HG03457 (cell line): ENCODE results near the gene CREB3L2.
A peak's percentile ranks its signal among the peaks of the same experiment; 100 is the strongest.
"Not testable (repeated sequence)": the region's sequence is repeated elsewhere in the genome, so short reads cannot be mapped to it uniquely, and the experiment has no call there.

Source experiments
- ATAC-seq: cut with Tn5 transposase; IDR thresholded peaks from one replicate; pipeline ENCODE4 v1.9.1; 2021; ENCODE audit warnings: moderate number of reproducible peaks; ENCODE audit not compliant: unreplicated experiment

CREB3L2 gene

DNA sequence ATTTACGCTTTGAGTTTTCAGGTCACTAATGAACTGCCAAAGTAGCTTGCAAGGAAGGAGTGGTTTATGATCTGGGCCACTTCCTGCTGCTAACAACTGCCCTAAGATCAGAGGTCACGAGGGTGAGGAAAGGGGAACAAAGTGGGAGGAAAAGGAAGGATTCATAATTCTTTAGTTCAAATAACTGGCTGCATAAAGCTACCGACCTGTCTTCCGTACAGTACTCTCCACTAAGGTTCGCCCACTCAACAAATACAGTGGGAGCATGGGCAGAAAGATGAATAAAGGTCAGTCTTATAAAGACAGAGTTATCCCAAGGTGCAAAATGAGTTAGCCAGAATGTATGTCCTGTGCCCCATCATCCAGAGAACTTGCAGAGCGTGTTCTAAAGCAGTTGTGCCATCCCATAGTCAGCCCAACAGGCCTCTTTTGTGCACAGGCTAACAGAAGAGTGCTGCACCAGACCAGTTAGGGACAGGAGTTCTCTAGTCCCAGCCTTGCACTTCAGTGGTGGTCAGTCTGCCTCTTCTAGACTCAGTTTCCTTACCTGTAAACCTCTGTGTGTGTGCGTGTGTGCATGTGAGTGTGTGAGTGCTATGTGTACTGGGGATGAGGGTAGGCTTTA, 65.9 kb downstream of the CREB3L2 start:
- peak; percentile 44 for ATAC-seq

DNA sequence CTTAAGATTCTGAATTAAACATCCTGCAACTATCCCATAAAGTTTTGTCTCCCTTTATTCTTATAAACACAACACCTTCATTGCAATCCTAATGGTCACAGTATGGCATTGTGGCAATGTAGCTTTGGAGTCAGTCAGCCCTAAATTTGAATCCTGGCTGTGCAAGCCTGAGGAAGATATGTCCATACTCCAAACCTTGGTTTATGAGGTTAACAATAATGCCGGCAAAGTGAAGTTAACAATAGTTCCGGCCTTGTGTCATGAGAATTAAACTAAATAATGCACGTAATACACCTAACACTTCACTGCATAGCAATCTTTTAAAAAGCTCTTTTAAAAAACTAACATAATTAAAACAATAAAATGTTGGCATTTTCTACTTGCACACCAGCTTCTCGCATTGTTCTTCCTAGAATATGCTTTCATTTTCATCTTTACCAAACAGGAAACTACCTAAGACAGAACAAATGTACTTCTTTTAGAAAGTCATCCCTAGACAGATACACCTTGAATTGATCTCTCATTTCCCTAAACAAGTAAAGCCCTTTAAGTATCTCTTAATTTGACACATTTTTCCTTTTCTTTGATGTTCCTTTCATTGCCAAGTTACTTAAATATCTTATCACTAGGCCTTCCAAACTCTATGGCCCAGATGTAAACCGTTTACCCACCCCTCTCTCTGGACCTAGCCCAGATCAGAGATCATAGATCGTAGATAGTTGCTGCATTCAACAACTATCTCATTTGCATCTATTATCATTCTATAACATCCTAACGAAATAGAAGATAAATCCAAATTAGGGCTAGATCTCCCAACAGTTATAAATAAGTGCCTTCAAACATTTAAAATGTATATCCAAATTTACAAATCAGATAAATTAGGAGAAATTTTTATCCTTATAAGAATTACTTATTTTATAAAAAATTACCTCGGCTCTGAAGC, 66.7 kb downstream of the CREB3L2 start:
- ATAC-seq: peak; percentile 73

DNA sequence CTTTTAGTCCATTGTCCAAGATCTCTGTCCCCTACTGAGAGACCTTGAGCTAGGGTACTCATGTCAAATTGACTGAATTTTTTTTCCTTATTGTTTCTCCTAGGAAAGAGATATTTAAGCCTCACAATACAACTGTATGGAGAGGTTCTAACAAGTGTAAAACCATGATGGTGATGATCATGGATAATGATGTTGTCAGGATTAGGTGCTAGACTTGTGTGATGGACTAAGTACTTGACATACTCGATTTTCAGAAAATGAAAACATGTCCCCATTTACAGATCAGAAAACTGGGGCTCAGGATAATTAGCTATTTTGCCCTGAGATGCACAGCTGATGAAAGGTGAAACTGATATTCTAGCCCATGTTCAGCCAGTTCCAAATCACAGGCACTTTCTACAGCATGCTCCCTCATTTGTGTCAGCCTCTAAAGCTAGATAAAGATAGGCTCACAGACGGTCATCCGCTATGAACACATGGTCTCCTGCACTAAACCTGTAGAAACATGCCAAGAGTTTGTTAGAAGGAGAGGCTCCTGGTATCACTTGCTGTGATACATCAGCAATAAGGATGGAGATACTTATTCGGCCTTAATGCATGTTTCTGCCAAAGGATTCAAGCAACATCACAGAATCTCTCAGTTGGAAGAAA, 67.6 kb downstream of the CREB3L2 start:
- ATAC-seq: no peak

DNA sequence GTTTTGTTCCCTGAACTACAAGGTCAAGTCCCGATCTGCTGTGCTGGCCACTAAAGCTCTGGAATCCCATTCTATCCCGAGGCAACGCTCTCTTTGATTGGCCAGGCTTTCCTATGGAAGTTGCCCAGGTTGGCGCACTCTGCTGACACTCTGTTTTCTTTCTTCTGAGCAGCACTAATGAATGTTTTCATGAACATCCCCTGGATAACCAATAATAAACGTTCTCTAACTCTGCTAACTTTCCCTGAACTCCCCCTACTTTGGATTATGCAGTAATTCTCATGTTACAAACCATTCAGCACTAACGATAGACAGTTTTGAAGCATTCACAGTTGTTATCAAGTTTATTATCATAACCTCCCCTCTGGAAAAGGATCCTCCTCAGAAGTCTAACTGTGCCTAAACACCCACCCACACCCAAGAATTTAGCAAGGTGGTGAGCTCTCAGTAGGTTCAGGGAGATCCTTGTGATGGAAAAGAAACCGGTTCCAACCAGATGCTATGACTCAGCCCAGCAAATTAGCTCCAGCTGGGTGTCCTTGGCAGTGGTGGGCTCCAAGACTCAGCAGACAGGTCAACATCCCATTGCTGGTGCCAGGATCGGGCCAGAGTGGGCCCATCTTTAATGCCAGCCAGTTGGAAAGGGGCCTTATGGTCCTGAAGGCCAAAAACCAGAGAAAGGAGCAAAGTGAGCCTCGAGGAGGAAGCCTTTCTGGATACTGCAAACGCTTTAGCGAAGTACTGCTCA, 68.4 kb downstream of the CREB3L2 start:
- no peak for ATAC-seq

DNA sequence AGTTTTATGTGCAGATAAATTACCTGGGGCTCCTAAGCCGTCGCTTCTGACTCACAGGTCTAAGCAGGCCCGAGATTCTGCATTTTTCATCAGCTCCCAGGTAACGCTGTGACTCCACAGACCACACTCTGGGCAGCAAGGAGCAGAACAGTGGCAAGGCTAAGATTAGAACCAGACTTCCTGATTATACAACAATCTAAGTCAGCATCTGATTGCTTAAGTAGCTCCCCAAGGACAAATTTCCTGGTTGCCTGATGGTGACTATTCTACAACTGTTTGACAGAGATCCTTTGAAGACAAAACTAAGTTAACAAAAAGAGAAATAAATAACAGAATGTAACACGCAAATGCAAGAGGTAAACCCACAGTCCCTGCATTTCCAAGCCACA, 69.0 kb downstream of the CREB3L2 start:
- no peak for ATAC-seq

DNA sequence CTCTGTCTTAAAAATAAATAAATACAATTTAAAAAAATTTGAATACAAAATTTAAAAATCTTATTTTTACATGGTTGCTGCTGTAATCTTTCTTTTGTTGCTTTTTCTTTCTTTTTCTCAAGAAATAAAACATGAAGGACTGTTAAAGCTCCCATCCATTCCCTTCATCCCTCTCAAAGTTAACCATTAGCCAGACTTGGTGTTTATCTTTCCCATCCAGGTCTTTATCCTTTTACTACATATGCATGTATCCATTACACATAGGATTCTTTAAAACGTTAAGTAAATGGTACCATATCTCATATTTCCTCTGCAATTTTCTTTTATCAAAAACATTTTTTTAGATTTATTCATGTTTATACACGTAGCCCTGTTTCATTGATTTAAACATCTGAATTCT, 70.1 kb downstream of the CREB3L2 start:
- no peak for ATAC-seq

DNA sequence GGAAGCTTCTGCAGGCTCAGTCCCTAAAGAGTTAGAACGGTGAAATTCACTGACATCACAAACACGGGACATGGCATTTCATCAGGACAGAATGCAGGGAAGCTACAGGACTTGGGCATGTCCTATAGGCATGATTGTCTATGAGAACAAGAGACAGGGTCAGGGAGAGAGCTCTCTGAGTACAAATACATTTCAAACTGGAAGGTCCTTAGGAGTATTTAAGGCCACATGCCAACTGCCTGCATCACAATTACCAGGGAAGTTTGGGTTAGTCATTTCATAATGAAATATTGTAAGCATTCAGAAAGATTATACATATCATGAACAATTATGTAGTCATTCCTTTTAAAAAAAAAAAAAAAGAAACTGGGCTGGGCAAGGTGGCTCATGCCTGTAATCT, 71.3 kb downstream of the CREB3L2 start:
- ATAC-seq: no peak

DNA sequence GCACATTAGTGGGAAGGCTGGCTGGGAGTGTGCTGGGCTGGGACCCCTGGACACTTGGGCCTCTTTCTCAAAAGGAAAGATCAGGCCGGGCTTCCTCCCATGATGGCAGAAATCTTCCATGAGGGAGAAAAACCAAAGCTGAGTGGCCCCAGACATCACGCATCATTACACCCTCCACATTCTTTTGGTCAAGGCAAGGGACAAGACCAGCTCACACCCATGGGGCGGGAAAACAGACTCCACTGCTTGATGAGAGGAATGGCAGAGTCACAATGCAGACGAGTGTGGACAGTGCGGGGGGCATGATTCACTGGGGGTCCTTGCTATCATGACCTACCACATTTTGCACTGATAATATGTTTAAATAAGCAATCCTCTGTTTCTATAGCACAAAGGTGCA, 73.3 kb downstream of the CREB3L2 start:
- ATAC-seq: no peak

DNA sequence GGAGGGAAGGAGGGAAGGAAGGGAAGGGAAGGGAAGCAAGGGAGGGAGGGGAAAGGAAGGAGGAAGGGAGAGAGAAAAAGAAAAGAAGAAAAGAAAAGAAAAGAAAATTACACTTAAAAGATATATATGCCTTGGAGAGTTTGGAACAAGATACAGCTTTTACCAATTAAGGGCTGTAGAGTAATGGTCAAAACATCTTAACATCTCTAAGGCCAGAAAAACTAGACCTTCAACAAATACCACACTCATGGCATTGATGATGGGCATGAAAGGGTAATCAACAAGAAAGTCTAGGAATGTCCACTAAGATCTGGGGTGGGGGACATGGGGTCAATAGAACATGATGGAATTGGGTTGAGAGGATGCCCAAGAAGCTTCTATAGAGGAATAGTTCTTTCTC, 74.5 kb downstream of the CREB3L2 start:
- ATAC-seq: no peak

DNA sequence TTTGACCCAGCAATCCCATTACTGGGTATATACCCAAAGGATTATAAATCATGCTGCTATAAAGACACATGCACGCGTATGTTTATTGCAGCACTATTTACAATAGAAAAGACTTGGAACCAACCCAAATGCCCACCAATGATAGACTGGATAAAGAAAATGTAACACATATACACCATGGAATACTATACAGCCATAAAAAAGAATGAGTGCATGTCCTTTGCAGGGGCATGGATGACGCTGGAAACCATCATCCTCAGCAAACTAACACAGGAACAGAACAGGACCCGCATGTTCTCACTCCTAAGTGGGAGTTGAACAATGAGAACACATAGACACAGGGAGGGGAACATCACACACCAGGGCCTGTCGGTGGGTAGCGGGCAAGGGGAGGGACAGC, 75.7 kb downstream of the CREB3L2 start:
- not testable (repeated sequence) for ATAC-seq

DNA sequence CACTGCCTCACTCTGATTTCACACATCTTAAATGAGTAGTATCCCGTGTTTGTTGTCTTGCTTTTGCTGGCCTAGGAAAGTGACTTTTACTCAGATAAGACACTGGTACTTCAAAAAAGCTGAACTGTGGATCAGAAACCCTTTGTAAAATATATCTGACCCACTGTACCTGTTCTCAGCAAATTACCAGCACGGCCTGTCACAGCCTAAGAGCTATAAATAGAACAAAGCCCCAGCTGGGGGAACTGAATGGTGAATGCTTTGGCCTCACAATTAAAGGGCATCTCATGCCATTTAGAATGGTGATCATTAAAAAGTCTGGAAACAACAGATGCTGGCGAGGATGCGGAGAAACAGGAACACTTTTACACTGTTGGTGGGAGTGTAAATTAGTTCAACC, 76.1 kb downstream of the CREB3L2 start:
- no peak for ATAC-seq

DNA sequence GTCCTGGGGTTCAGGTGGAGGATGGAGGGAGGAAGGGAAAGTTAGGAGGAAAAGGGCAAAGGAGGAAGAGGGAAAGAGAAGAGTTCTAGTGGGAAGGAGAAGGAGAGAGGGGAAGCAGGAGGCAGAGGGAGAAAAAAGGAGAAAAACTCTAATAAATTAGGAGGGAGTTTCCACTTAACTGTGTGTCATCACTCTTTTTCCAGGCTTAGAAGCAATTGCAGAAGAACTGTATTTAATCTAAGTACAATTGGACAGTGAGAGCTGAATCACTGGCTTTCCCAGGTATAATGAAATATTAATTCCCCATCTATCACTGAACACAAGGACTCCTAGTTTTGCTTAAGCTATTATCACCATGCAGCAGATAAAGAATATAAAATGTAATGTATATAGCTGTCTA, 76.8 kb downstream of the CREB3L2 start:
- ATAC-seq: no peak

DNA sequence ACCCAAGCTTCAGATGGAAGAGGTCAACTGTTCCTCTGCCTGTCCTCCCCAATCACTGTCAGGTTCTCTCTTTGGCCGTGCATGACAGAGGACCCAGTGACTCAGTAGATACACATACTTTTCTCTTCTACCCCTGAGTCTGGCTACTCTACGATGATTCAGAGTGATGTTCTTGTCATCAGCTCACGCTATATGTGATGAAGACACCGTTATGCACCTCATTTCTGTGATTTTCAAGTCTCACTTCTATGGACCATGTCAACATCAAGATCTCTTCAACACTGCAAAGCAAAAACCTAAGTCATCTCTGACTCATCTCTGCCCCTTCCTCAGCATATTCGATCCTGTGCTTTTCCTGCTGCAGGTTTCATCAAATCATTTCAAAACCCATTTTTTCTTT, 78.5 kb downstream of the CREB3L2 start:
- no peak for ATAC-seq

DNA sequence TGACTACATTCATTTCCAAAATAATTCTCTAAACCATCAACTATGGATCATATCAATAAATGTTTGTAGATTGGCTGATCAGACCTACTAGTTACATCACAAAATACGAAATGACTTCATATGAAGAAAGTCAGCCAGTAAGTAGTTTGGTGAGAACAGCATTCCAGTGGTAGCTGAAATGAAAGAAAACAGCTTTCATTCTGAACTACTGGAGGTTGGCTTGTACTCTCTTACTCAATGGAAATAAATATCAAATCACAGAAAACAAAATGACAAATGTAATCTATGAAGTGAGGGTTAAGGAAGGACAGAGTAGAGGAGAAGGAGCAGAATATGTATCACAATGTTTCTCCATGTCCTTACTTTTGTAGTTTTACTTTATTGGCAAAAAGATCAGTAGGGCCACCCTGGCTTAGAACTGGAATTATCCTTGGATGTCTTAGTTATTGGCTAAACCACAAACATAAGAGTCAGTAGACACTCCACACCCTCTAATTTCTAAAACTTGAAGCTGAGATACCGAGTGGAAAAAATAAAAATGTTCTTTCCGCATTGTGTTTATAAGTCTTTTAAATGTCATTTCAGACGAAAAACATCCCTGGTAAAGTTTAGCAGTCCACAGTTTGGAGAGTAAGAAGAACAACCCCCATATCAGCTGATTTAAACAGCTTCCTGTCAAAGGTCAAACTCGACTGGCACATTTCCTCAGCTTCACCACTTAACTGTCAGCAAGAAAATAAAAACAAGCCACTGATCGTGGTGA, 81.1 kb downstream of the CREB3L2 start:
- ATAC-seq: no peak

DNA sequence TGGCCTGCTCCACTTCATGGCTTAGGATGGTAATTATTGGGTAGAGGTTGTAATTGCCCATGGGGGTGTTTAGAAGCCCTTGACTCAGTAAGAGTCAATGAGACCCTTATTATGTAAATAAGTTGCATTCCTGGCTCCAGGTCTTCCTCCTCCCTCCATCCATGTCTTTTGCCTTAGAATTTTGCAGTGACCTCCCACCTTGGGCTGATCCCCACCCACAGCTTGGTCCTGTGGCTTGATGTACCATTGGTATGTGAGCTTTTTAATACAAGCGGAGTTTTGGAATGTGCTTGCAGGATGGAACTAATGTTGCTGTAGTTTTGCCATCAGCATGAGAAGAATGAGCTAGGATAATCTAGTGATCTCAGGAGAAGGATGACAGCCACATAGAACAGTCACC, 81.9 kb downstream of the CREB3L2 start:
- ATAC-seq: no peak

DNA sequence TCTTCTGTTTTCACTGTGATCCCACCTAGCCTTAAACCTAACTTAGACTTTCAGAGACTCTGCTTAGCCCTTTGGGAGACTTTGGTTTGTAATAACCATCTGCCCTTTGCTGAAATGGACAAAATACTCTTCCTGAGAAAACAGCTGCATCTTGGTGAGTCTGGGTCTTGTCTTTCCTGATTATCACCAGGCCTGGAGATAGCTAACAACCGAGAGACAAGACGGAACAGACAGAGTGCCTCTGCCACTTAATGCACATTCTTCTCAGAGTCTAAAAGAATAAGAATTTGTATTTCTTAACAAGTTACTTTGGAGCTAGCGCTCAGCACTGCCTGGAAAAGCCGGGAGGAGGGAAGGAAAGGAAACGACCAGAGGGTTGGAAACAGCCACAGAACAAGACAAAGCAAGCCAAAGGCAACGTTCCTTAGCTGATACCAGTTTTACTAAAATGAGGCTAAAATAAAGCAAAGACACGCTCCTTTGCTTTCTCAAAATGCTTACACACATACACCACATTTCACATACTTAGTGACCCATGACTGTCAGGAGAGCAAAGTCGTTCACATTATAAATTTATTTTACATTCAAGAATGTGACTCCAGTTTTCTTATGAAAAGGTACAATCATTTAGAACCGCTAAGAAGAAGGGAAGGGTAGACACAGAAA, 84.8 kb downstream of the CREB3L2 start:
- ATAC-seq: no peak

DNA sequence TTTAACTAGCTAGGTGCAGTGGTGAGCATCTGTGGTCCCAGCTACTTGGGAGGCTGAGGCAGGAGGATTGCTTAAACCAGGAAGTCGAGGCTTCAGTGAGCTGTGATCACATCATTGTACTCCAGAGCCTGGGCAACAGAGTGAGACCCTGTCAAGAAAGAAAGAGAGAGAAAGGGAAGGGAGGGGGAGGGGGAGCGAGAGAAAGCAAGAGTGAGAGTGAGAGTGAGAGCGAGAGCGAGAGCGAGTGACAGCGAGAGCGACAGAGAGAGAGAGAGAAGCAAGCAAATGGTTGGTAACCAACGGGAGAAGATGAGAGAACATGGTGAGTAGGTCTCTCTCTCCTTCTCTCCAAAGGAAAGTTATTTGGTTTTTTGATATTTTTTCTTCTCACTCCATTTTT, 85.3 kb downstream of the CREB3L2 start:
- no peak for ATAC-seq

DNA sequence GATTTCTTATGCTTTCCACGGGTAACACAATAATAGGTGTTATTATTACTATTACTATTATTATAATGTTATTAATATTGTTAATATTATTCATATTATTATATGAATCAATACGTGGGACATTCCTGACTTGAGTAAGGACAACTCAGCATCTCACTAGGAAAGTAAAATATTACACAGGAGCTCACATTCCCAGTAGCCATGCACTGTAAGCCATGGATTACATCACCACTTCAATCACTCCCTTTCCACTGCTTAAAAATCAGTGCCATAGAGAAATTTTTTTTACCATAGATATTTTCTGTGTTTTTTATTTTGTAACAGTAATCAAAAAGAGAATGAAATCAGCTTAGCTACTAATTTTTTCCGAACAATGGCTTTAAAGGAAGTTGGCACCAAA, 86.6 kb downstream of the CREB3L2 start:
- ATAC-seq: no peak

DNA sequence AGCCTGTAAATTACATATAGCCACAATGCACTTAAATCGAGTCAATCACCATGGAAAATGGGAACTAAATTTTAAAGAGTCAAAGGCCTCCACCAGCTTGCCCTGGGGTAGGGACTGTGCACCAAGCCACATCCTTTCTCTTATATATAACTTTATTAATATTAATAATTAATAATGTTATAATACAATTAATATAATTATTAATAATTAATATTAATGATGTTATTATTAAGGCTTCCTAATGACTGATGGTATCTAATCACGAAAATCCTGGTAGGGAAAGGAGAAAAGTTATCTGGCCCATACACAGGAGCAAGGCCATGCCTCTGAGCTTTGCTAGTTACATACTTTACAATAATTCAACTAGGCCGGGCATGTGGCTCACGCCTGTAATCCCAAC, 87.9 kb downstream of the CREB3L2 start:
- ATAC-seq: no peak

DNA sequence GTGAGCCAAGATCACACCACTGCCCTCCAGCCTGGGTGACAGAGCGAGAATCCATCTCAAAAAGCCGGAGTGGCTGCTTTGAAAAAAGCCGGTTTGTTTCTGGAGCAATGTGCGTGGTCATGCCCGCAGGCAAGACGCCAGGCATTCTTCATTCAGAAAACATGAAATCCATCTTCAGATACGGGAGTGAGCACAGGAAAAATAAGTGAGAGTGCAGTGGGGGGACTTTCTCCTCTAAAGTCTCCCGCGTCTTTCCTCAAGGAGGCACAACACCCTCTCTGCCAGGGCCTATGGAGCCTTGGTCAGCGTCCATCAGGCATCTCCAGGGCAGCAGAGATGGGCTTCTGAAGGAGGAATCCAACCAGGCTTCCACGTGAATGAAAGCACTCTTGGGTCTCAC, 92.8 kb downstream of the CREB3L2 start:
- ATAC-seq: no peak
